T-helper 9 cell (primary cell): ENCODE measurements around the gene ZDHHC14.

Source experiments
- DNase-seq: peaks from one replicate; pipeline ENCODE4 v3.0.0-alpha.2; 2020

The ZDHHC14 gene

DNA sequence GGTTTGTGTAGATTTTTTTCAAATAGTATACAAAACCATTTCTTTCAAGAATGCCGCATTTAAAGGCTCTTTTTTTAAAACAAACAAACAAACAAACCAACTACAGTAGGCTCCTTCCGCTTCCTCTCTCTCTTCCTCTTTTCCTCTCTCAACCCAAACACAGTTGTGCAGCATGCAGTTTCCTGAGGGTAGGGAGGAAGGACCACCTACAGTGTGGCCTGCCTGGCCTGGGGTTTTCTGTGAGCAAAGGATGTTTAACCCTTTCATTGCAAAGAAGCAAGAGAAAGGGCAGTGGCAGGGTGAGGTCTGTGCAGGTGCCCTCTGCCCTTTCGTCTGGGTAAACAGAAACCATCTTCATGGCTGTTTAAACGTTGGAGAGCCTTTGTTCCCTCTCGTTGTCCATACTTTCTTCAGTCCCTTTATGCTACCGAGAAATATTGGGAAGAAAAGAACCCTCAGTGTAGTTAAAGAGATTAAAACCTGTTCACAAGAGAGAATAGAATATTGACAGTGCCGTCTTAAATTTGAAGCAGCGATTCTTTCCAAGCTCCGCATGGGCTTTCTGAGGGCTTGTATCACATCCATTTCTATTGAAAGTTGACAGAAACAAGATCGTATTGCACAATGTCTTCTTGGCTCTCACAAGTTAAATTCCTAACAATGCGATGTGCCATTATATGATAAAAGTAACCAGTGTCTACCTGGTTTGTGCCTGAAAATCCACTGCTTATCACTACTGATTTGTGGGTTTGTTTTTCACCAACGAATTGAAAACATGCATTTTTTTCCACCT lies 226.5 kb downstream of the ZDHHC14 start:
- DNase-seq: no peak

DNA sequence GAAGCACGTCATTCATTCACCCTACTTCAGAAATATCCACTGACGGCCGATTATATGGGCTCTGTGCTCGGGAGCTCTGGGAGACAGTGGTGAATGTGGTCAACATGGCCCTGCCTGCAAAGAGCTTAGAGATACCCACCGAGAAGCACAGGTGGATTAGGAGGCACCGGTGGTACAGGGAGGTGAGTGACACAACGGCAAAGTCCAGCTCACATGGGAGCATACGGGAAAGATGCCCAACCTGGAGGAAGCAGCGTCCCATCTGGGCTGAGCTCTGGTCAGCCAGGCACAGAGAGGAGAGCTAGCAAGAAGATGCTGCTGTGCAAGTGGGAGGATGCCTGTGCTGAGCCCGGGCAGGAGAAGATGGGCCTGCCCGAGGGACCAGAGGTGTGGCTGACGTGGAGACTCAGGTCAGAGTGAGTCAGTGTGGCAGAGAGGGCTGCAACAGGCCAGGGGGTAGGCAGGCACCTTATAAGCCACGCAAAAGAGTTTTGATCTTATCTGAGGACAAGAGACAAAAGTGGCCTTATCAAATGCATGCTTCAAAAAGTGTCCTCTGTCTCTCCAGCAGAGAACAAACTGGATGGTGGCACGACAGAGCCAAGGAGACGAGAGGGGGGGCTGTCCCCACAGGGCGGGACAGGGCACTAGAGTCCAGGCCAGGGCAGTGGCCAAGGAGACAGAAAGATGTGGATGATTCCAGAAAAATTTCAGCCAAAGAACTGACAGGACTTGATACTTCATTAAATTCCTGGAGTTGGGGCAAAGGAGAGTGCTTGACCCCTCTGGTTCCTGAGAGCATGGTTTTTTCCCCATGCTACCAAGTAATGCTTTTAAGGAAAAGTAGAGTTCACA lies 227.5 kb downstream of the ZDHHC14 start:
- no peak for DNase-seq

DNA sequence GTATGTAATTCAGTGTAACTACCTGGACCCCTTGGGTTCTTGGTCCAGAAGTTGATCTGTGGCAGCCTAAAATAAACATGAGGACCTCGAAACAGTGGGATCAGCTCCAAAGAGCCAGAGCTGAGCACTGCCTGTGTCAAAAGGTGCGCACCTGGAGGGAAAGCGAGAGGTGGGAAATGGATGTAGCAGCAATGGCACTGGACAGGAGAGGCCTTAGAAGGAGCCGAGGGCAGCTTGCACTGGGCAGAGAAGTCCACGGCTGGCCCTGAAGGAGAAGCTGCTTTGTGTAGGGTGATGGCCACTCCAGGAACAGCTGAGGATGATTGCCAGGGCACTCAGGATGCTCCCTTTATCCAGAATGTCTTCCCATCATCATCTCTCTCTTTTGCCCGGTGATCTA lies 228.1 kb downstream of the ZDHHC14 start:
- no peak for DNase-seq

DNA sequence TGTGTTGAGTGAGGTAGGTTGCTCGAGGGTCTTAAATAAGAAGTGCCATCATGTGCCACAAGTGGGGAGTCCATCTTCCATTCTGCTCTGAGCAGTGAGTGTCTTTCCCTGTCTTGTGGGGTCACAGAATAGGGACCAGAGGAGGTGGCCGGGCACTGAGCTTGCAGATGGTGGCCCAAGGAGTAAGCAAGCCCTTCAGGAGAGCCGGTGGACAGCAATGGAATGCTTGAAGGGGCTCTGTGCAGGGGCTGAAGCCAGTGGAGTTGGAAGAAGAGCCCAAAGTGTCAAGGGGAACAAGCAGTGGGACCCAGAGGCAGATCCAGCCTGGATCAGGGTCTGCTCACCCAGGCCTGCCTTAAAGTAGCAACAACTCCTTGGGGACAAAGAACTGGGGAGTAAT lies 228.6 kb downstream of the ZDHHC14 start:
- no peak for DNase-seq

DNA sequence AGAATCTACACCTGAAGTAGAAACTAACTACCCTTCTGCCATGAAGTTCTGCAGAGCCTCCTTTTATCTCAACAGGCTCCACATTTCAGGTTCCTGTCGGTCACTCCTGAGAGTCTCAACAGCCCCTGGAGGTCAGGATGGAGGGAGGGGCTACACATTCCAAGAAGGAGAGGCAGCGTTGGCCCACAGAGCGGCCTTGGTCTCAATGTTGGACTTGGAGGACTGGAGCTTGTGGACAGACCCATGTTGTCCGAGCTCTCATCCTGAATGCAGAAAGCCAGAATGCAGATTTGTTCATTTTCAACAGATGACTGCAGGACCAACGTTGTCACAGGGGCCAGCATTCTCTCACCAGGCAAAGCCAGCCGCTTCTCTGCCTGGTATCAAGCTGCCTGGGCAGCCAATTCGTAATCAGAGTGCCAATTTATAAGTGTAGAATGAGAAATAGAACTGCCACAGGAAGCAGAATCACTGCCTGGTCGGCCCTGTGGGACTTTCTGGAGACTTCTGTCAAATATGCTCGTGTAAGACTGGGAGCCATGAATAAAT lies 229.5 kb downstream of the ZDHHC14 start:
- no peak for DNase-seq

DNA sequence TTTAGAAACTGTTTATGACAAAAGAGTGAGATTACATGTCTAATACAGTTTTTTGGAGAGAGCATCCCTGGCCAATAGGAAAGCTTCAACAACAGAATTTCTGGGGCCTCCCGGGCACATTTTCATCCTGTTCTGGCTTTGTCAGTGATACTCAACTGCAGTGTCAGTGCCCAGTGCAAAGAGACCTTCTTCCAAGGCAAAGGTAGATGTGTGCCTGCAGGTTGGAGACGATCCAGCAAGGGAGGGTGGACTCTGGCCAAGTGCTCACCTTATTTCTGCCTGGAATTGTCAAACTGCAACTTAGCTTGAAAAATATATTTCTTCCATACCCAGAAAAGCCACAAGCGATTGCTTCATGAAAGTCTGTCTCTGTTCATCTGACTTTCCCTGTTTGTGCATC lies 230.4 kb downstream of the ZDHHC14 start:
- no peak for DNase-seq

DNA sequence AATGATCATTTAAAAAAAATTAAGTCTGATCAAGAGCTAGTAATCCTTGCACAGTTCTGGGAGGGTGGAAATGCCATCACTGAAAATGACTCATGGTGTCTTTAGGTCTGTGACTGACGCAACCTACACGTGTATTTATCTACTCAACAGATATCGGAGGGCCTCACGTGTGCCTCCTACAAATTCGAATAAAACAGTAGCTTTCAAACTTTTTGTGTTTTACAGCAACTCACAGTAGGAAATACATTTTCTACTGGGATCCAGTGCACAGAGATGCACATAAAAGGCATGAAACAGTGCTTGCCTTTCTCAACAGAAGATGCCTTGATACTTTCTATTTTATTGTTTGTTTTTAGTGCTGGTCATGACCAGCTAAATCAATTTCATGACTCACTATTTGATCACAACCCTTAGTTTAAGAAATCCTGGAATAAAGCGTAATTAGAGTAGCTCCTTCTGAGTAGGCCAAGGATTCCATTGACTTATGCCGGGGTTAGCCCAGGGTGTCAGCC lies 232.1 kb downstream of the ZDHHC14 start:
- DNase-seq: no peak

DNA sequence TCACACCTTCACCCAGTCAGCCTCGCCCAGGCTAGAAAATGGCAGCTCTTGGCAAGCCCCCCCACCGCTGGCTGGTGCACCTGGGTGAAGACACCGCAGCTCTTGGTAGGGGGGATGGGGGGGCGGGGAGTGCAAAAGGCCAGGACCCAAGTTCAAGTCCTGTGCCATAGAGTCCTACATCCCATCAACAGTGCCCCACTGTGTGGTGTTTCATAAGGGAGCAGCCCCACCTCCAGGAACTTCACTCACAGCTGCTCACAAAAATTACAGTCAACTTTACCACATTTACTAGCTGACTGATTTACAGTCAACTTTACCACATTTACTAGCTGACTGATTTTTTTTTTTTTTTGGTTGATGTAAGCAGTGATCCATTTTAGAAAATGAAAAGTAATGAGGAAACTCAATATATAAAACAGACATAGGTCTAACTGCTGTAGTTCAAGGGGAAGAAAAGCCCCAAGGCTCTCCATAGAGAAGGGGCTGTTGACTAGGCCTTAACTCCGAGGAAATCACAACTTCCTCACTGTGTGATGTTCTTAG lies 233.1 kb downstream of the ZDHHC14 start:
- DNase-seq: no peak

DNA sequence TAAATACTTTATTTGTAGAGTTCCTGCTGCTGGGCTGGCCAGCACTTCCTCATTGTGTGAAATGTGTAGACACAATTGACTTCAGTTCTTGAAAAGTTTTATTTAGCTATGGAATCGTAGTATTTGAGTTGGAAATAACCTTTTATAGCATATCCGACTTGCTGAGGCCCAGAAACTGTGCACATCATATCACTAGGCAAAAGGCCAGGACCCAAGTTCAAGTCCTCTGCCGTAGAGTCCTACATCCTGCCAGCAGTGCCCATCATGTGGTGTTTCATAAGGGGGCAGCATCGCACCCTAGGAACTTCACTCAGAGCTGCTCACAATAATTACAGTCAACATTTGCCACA lies 234.4 kb downstream of the ZDHHC14 start:
- no peak for DNase-seq

DNA sequence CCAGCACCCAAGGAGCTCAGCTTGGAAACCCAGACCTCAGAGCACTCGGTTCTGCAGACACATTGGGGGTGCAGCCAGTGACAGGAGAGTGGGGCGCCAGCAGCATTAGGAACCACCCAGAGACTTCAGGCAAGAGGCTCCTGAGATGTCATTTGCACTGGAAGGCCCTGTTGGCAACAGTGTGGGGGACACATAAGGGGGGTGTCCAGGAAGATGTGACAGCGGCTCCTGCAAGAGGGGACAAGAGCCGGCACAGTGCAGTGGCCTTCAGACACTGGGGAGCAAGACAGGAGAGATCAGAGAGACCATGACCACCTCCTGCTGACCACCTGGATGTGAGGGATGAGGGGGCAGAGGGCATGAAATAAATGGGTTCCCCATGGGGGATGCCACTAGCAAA lies 235.0 kb downstream of the ZDHHC14 start:
- no peak for DNase-seq

DNA sequence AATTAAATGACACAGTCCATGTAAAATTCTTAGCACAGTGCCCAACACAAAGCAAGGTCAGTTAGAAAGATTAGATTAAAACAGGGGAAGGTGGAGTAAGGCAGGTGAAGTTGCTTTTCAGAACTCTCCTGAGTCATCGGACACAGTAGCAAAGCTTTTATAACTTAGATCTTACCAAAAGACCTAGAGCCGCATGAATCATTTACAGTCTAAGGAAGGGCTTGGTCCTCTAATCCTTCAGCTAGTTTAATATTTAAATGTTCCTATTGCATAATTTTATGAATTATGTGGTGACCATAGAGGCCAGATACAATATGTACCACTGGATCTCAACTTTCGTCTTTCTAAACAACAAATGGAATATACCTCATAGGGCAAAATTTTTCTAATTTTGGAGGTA lies 240.0 kb downstream of the ZDHHC14 start:
- DNase-seq: no peak

DNA sequence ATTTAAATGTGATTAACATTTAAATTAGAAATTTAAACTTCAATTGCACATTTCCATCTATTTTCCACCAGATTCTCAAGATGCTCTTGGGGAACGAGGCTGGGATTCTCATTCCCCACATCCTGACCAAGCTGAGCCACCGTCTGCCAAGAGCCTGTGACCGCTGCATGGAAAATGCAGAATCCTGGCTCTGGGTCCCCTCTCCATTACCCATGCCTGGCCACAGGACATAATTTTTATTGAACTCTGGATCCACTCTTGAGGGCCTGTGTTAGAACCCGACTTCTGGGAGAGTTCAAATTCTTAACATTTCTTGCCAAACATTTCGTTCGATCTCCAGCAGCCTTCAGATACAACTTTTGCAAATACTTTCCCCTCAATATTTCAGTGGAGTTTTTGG lies 240.4 kb downstream of the ZDHHC14 start:
- no peak for DNase-seq

DNA sequence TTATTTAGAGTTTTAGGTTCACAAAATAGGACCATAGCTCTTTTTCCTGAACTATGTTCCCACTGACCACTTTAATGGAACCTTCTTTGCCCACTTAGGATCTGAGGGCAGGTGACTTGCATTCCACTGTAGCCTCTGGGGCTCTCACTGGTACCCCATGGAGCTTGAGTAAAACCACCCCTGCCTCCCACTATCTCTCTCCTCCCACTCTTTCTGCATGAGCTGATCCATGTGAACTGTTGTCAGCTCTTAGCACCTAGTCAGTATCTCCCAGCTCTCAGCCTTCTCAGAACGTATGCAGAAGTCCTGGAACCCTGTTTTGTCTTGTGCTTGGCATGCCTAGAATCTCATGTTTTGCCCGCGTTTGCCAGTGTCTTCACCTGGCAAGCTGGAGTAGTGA lies 241.4 kb downstream of the ZDHHC14 start:
- no peak for DNase-seq

DNA sequence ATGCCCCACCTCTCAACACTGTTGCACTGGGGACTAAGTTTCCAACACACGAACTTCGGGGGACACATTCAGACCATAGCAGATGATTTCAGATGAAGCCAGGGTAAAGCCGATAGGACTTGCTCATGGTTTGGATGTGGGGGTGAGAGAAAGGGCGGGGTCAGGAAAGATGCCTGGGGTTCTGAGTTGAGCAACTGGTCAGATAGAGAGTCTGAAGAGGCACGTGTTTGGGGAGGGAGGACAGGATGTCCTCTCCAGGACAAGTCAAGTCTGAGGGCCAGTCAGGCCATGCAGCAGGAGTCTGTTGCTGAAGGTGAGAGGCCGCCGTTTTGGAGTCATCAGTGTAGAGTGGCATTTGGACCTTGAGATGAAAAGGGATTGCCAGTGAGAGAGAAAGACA lies 244.1 kb downstream of the ZDHHC14 start:
- no peak for DNase-seq

DNA sequence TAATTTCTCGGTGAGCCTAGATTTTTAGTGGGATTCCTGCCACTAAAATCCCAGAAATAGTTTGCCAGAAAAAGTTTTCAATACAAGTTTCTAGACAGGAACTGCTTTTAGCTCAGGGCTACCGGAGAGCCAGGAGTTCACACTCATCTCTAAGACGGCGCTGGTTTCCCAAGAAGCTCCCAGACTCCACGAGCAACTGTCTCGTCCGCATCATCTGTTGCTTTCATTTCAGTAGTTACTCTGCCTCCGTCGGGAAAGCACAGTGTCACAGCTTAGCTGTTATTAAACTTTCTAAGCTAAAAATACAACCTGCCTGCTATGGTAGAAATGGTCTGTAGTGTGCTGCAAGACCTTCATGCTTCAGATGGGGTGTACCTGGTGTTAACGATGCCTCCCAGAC lies 244.8 kb downstream of the ZDHHC14 start:
- no peak for DNase-seq

DNA sequence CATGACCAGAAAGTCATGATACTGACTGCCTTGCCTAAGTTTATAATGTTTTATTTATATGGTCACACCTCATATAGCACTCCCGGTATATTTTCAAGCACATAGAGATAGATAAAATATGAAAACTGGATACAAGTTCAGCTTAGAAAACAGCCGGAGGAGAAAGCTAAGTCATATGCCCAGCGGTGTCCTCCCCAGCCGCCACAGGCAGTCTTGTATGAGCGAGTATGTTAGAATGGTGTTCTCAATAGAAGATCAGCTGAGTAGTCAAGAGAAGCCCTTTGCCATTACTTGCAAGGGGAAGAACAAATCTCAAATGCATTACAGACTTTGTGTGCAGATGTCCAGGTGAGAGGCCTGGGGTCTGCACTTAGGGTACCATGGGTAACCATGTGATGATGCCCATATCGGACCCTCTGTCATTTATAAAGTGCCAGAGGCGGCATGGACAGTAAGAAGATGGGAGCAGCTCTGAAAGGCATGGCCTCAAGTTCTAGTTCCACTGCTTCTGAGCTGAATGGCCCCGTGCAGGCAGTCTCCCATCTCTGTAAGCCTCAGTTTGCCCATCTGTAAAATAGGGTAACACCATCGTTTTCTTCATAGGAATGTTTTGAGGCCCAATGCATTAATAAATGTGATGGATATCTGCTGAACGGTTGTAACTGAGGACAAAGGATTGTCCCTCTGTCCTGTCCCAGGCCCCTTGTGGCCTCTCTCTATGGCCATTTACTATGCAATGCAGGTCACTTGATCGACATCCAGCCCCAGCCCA lies 246.4 kb downstream of the ZDHHC14 start:
- DNase-seq: no peak

DNA sequence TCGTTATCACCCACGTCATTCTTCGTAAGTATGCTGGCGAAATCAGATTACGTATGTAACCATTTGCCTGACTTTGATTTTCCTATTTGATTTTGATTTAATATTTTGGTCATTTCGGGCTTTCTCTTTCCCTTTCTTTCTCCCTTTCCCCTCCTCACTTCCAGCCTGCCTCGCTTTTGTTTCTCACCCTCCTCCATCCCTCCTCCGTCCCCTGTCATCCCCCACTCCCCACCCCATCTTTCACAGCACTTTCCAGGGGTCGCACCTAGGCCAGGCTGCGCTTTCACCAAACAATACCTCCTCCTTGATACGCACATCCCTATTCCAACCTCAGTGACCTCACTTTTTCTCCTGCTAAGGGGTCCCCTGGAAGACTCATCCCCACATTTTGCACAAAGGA lies 247.5 kb downstream of the ZDHHC14 start:
- no peak for DNase-seq

DNA sequence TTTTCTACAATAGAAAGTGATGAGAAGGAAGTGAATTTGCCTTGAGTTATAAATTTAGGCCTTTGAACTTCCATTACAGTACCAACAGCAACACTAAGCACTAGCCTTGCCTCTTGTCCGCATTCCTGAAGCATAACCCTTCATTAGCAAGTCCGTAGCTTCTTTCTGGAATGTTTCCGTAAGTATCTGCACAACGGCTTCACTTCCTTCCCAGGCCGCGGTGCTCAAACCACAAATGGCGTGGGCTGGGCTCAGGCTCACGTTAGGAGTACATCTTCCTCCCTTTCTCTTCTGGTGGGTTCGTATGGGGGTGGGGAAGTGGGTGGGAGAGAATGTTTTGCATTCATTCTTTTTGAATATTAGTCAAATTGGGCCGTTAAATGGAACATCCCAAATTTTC lies 248.2 kb downstream of the ZDHHC14 start:
- DNase-seq: no peak

DNA sequence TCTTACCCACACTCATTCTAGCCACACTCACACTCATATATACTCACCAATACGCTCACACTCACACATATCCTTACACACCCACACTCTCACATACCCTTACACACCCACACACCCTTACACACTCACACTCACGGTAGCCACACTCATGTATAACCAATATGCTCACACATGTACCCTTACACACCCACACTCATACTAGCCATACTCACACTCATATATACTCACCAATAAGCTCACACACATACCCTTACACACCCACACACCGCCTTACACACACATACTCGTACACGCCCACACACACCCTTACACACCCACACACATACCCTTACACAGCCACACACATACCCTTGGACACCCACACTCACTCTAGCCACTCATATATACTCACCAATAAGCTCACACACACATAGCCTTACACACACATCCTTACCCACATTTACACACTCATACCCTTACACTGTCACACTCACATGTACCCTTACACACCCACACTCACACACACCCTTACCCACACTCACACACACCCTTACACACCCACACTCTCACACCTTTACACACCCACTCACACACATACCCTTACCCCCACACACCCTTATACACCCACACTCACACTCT lies 249.6 kb downstream of the ZDHHC14 start:
- no peak for DNase-seq

DNA sequence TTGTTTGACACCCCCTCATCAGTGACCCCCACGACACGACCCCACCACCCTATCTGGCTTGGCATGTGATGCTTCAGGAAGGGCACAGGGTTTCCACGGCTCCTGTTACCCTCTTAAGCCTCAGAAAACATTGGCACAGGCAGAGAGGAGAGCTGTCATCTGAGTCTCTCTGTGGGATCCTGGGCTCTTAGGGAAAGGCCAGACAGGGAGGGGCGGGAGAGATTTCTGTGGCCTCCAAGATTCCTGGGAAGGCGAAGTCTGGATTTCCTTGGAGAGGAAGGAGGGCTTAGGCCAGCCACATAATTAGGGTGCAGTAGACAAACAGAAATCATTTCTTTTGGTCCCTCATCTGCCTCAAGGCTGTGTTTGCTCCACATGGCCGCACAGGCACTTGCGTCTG lies 250.4 kb downstream of the ZDHHC14 start:
- DNase-seq: no peak

DNA sequence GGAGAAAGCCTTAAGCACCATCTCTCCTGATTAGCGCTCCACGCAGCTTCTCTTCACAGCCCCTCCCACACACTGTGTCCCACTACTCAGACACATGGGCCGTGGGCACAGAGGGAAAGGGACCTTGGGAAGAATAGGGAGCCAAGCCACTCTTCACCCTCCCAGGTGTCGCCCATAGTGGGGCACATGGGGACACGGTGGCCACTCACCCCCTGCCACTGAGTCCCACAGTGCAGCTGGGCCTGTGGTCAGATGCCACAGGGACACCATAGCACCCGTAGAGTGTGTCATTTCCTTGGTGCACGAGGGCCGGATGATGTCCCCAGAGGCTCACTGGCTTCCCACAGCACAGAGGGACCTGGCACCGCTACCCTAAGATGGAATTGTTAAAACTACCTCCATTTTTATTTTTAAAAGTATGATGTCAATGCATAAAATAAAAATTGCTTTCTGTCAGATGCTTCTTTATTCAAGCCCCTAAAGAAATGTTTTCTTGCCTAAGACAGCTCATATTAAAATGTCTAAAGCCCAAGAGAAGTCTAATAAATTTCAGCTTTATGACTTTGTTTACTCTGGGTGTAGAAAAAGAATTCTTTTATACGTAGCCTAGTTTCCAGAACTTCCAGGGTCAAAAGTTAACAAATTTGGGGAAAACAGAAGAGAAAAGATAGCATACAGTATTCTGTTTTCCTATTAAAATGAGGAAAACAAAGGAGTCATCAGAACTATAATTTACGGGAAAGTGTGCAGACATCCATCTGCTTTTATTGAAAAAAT lies 251.0 kb downstream of the ZDHHC14 start:
- DNase-seq: no peak

DNA sequence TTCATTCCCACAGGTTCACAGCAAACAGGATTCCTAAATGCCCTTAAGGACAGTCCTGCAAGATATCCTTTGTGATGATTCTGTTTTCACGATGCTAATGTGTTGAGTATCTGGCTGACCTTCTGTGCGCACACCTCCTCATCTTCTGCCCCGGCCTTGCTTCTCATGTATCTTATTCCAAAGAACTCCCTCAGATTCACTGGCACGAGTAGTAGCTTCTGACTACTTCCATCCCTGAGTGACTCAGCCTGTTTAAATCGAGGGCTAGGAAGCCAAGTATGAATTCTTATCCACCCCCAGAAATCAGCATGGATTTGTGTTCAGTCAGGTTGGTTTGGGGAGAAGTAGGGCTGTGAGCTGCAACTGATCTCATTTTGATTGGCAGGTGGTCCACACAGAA lies 251.8 kb downstream of the ZDHHC14 start:
- no peak for DNase-seq
